Measurements from ENCODE around the gene SYNCRIP.

DNA sequence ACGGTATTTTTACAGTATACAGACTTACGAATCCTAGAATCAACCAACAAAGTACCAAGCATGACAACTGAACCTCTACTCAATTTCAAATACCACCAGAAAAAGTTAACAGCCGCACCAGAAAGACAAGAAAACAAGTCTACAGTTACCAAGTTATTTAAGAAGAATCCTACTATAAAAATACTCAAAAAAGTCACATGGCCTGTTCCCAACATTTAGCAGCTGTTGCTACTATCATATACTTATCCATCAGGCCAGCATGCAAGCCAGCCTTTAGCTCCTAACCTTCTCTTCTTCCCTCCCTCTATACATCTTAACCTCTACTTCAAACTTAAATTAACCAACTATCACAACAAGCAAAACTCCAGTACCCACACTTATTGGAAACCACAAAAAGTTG, 1.9 kb downstream of the SYNCRIP start:
- TF ChIP-seq, protein P1, sequence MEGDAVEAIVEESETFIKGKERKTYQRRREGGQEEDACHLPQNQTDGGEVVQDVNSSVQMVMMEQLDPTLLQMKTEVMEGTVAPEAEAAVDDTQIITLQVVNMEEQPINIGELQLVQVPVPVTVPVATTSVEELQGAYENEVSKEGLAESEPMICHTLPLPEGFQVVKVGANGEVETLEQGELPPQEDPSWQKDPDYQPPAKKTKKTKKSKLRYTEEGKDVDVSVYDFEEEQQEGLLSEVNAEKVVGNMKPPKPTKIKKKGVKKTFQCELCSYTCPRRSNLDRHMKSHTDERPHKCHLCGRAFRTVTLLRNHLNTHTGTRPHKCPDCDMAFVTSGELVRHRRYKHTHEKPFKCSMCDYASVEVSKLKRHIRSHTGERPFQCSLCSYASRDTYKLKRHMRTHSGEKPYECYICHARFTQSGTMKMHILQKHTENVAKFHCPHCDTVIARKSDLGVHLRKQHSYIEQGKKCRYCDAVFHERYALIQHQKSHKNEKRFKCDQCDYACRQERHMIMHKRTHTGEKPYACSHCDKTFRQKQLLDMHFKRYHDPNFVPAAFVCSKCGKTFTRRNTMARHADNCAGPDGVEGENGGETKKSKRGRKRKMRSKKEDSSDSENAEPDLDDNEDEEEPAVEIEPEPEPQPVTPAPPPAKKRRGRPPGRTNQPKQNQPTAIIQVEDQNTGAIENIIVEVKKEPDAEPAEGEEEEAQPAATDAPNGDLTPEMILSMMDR (IDR thresholded peaks at IDR 0.05) = no peak
- TF ChIP-seq POLR2A (IDR thresholded peaks at IDR 0.05) = no peak
